Measurements from ENCODE around the gene PDE2A.
A peak's percentile ranks its signal among the peaks of the same experiment; 100 is the strongest.

PDE2A gene

GRCh38 chr11:72584939-72585597 is 89.2 kb downstream of the PDE2A start:
- Mint-ChIP-seq H3K9me3 (no peaks in the 10 kb centered on the region), H3K4me3 (peak overlapping the region; percentile 71 to 76), H3K36me3 (ENCODE audit: insufficient read depth) (peaks cover 4% of the 10 kb centered on the region), H3K27me3 (peaks cover 18 to 37% of the 10 kb centered on the region in 2 donors), H3K27ac (peak overlapping the region in 1 of 2 donors; percentile 56), H3K4me1 (ENCODE audit: low read depth in 2 of 2) (peaks cover 23 to 28% of the 10 kb centered on the region in 2 donors)
- ATAC-seq (replicated peaks) (peak; percentile 22), DNase-seq (no peak)

GRCh38 chr11:72584293-72584938 is 89.8 kb downstream of the PDE2A start:
- peaks cover 12 to 30% of the 10 kb centered on the region in 2 donors for H3K27me3 Mint-ChIP-seq
- H3K4me1 Mint-ChIP-seq (ENCODE audit: low read depth in 2 of 2), result peaks cover 17 to 23% of the 10 kb centered on the region in 2 donors
- peak; percentile 44 to 61 (median 49) for DNase-seq
- peaks cover 4% of the 10 kb centered on the region for H3K36me3 Mint-ChIP-seq (ENCODE audit: insufficient read depth)
- peak; percentile 76 for ATAC-seq (replicated peaks)
- H3K9me3 Mint-ChIP-seq, result no peaks in the 10 kb centered on the region
- peak overlapping the region; percentile 22 to 56 for H3K27ac Mint-ChIP-seq
- peak overlapping the region; percentile 71 to 76 for H3K4me3 Mint-ChIP-seq

GRCh38 chr11:72583616-72584292 is 90.5 kb downstream of the PDE2A start:
- Mint-ChIP-seq H3K4me3 (peak overlapping the region; percentile 57 to 71), H3K9me3 (no peaks in the 10 kb centered on the region), H3K36me3 (ENCODE audit: insufficient read depth) (peaks cover 5% of the 10 kb centered on the region), H3K27me3 (peaks cover 5 to 24% of the 10 kb centered on the region in 2 donors), H3K27ac (no peak overlapping the region), H3K4me1 (ENCODE audit: low read depth in 2 of 2) (peaks cover 15 to 22% of the 10 kb centered on the region in 2 donors)
- no peak for DNase-seq
- no peak for ATAC-seq (replicated peaks)

GRCh38 chr11:72583177-72583553 is 91.1 kb downstream of the PDE2A start:
- Mint-ChIP-seq H3K9me3 (no peaks in the 10 kb centered on the region), H3K36me3 (ENCODE audit: insufficient read depth) (peaks cover 7% of the 10 kb centered on the region), H3K27me3 (peaks cover 0 to 18% of the 10 kb centered on the region in 2 donors), H3K4me3 (peak overlapping the region; percentile 57 to 71), H3K27ac (no peak overlapping the region), H3K4me1 (ENCODE audit: low read depth in 2 of 2) (peaks cover 15 to 22% of the 10 kb centered on the region in 2 donors)
- no peak for DNase-seq
- no peak for ATAC-seq (replicated peaks)

GRCh38 chr11:72582206-72583176 is 91.7 kb downstream of the PDE2A start:
- Mint-ChIP-seq H3K4me1 (ENCODE audit: low read depth in 2 of 2) (peaks cover 15 to 22% of the 10 kb centered on the region in 2 donors), H3K9me3 (no peaks in the 10 kb centered on the region), H3K27ac (peak overlapping the region in 1 of 2 donors; percentile 2), H3K36me3 (ENCODE audit: insufficient read depth) (peaks cover 7% of the 10 kb centered on the region), H3K4me3 (no peak overlapping the region), H3K27me3 (peaks cover 0 to 11% of the 10 kb centered on the region in 2 donors)
- no peak for DNase-seq
- no peak for ATAC-seq (replicated peaks)

DNA sequence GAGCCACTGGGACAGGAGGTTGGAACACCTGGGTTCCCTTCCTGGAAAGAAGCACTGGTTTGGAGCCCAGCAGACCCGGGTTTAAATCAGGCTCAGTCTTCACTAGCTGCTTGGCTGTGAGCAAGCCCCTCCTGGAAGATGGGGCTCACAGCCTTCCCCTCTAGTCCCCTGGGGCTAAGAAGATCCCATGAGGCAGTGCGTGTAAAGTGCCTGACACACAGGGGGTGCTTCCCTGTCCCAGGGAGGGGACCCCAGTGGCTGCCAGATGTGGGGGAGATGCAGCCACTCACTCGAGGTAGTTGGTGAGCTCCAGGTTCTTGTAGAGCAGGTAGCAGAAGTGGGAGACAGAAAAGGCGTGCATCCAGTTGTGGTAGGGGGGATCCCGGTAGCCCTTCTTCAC is 93.2 kb downstream of the PDE2A start:
- H3K9me3 Mint-ChIP-seq, result no peaks in the 10 kb centered on the region
- ATAC-seq (replicated peaks), result no peak

GRCh38 chr11:72580642-72580950 is 93.6 kb downstream of the PDE2A start:
- Mint-ChIP-seq H3K4me1 (ENCODE audit: low read depth in 2 of 2) (peaks cover 12 to 15% of the 10 kb centered on the region in 2 donors), H3K9me3 (no peaks in the 10 kb centered on the region), H3K27ac (peak overlapping the region in 1 of 2 donors; percentile 81), H3K36me3 (ENCODE audit: insufficient read depth) (peaks cover 7% of the 10 kb centered on the region), H3K4me3 (no peak overlapping the region), H3K27me3 (no peaks in the 10 kb centered on the region)
- ATAC-seq (replicated peaks) (no peak), DNase-seq (no peak)

More for the DNA sequence above, 93.2 kb downstream of the PDE2A start:
- peak overlapping the region in 1 of 2 donors; percentile 81 for H3K27ac Mint-ChIP-seq
- no peaks in the 10 kb centered on the region for H3K27me3 Mint-ChIP-seq
- H3K4me1 Mint-ChIP-seq (ENCODE audit: low read depth in 2 of 2), result peaks cover 15 to 18% of the 10 kb centered on the region in 2 donors
- no peak for DNase-seq
- peaks cover 7% of the 10 kb centered on the region for H3K36me3 Mint-ChIP-seq (ENCODE audit: insufficient read depth)
- H3K4me3 Mint-ChIP-seq, result no peak overlapping the region

DNA sequence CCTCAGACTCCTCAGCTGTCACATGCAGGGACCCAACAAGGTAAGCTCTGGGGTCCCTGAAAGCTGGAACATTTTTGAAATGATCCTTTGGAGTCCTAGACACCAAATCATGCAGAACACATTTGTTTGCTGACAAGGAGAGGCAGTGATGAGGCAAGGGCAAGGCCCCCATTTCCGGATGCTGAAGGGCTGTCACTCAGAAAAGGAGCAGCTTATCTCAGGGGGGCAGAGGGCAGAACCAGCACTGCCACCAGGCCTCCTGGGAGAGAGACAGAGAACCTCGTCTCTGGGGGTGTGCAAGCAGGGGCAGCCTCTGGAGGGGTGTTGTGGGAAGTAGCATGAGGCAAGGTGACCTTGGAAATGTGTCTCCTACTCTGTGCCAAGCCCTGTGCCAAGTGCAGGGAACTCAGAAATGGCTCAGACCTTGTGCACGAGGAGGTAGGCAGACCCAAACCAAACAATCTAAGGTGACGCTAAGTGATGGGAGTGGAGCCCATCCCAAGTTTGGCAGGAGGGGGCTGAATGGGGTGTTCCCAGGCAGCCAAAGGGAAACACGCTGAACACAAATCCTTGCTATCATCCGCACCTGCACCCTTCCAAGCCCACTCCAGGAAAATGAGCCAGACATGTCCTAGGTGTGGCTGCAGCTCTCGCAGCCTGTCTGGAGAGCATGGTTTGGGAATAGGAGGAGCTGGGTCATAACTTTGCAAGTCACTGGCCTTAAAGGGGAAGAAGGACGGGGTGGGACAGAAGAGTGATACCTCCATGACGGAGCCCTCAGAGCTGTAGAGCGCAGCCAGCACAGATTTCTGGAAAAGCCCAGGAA is 94.2 kb downstream of the PDE2A start:
- DNase-seq (no peak), ATAC-seq (replicated peaks) (no peak)
- Mint-ChIP-seq H3K4me3 (no peak overlapping the region), H3K9me3 (no peaks in the 10 kb centered on the region), H3K27ac (peak overlapping the region; percentile 38 to 81), H3K4me1 (ENCODE audit: low read depth in 2 of 2) (peaks cover 7 to 9% of the 10 kb centered on the region in 2 donors), H3K27me3 (peaks cover 0 to 2% of the 10 kb centered on the region in 2 donors), H3K36me3 (ENCODE audit: insufficient read depth) (peaks cover 7% of the 10 kb centered on the region)

GRCh38 chr11:72578991-72579815 is 95.0 kb downstream of the PDE2A start:
- Mint-ChIP-seq H3K4me3 (no peak overlapping the region), H3K27ac (peak overlapping the region; percentile 38 to 76), H3K36me3 (ENCODE audit: insufficient read depth) (peaks cover 7% of the 10 kb centered on the region), H3K4me1 (ENCODE audit: low read depth in 2 of 2) (peaks cover 2 to 3% of the 10 kb centered on the region in 2 donors), H3K9me3 (no peaks in the 10 kb centered on the region), H3K27me3 (peaks cover 6 to 10% of the 10 kb centered on the region in 2 donors)
- ATAC-seq (replicated peaks), result no peak
- DNase-seq, result no peak

GRCh38 chr11:72578566-72578965 is 95.7 kb downstream of the PDE2A start:
- no peak for ATAC-seq (replicated peaks)
- Mint-ChIP-seq H3K9me3 (no peaks in the 10 kb centered on the region), H3K4me3 (no peak overlapping the region), H3K27me3 (peaks cover 9 to 17% of the 10 kb centered on the region in 2 donors), H3K27ac (peak overlapping the region; percentile 31 to 76), H3K4me1 (ENCODE audit: low read depth in 2 of 2) (peaks cover 4 to 9% of the 10 kb centered on the region in 2 donors), H3K36me3 (ENCODE audit: insufficient read depth) (peaks cover 3% of the 10 kb centered on the region)
- DNase-seq, result no peak

- peak overlapping the region; percentile 31 to 76 for H3K27ac Mint-ChIP-seq
- DNase-seq (no peak), ATAC-seq (replicated peaks) (no peak)
- H3K9me3 Mint-ChIP-seq, result no peaks in the 10 kb centered on the region
- peaks cover 6 to 12% of the 10 kb centered on the region in 2 donors for H3K4me1 Mint-ChIP-seq (ENCODE audit: low read depth in 2 of 2)
- H3K27me3 Mint-ChIP-seq, result peaks cover 9 to 21% of the 10 kb centered on the region in 2 donors
- H3K4me3 Mint-ChIP-seq, result no peak overlapping the region
- peaks cover 2% of the 10 kb centered on the region for H3K36me3 Mint-ChIP-seq (ENCODE audit: insufficient read depth)
These were observed 96.2 kb downstream of the PDE2A start for GRCh38 chr11:72578051-72578450.

All from effector memory CD8-positive, alpha-beta T cell (primary cell).